Measurements from ENCODE around the gene HOXA5.

The HOXA5 gene

GRCh38 chr7:27132978-27133377, 10.5 kb downstream of the HOXA5 start:
- no peak for DNase-seq (ENCODE audit: low spot score)

GRCh38 chr7:27132214-27132613, 11.3 kb downstream of the HOXA5 start:
- no peak for DNase-seq (ENCODE audit: low spot score)

- DNase-seq (ENCODE audit: low spot score), result no peak
These were observed 12.1 kb downstream of the HOXA5 start for GRCh38 chr7:27131390-27131819.

- DNase-seq (ENCODE audit: low spot score), result peak; percentile 98
These were observed 12.7 kb downstream of the HOXA5 start, which contains the start of gene HOXA4 for GRCh38 chr7:27130540-27131389. Gene HOXA4, minus strand, starts transcription at chr7:27130757. Its CDS starts 24 bp downstream, at chr7:27130733.

- DNase-seq (ENCODE audit: low spot score), result peak; percentile 77
These were observed 13.5 kb downstream of the HOXA5 start for GRCh38 chr7:27129729-27130539.

GRCh38 chr7:27128776-27129728, 14.4 kb downstream of the HOXA5 start:
- no peak for DNase-seq (ENCODE audit: low spot score)

GRCh38 chr7:27128034-27128433, 15.4 kb downstream of the HOXA5 start:
- DNase-seq (ENCODE audit: low spot score), result no peak

GRCh38 chr7:27126596-27127327, 16.7 kb downstream of the HOXA5 start:
- no peak for DNase-seq (ENCODE audit: low spot score)

- no peak for DNase-seq (ENCODE audit: low spot score)
These were observed 17.5 kb downstream of the HOXA5 start for GRCh38 chr7:27125986-27126394.

- no peak for DNase-seq (ENCODE audit: low spot score)
These were observed 18.4 kb downstream of the HOXA5 start for GRCh38 chr7:27124902-27125689.

- DNase-seq (ENCODE audit: low spot score), result no peak
These were observed 19.2 kb downstream of the HOXA5 start for GRCh38 chr7:27124096-27124901.

- no peak for DNase-seq (ENCODE audit: low spot score)
These were observed 19.9 kb downstream of the HOXA5 start for GRCh38 chr7:27123477-27124053.

GRCh38 chr7:27123007-27123476, 20.4 kb downstream of the HOXA5 start:
- DNase-seq (ENCODE audit: low spot score), result no peak

GRCh38 chr7:27122077-27122910, 21.2 kb downstream of the HOXA5 start:
- DNase-seq (ENCODE audit: low spot score), result no peak

- DNase-seq (ENCODE audit: low spot score), result no peak
These were observed 21.8 kb downstream of the HOXA5 start for GRCh38 chr7:27121684-27122076.

- DNase-seq (ENCODE audit: low spot score), result no peak
These were observed 24.0 kb downstream of the HOXA5 start for GRCh38 chr7:27119412-27119911.

- DNase-seq (ENCODE audit: low spot score), result no peak
These were observed 24.9 kb downstream of the HOXA5 start for GRCh38 chr7:27118580-27118979.
